DND-41 (cell line): ENCODE data around the gene DCC.
"Not testable (repeated sequence)": the region's sequence is repeated elsewhere in the genome, so short reads cannot be mapped to it uniquely, and the experiment has no call there.

Source experiments
- CTCF ChIP-seq: IDR thresholded peaks from 2 replicates; pipeline ENCODE4 v1.5.1; 2012; ENCODE audit warnings: borderline replicate concordance, low read length, moderate library complexity, mild to moderate bottlenecking; ENCODE audit not compliant: poor library complexity, severe bottlenecking; ENCODE audit errors: extremely low read depth
- EZH2 ChIP-seq: IDR thresholded peaks from 3 replicates; pipeline ENCODE4 v1.6.1; 2012; ENCODE audit warnings: borderline replicate concordance, low read depth, mild to moderate bottlenecking, moderate library complexity, low read length, inconsistent platforms; ENCODE audit not compliant: severe bottlenecking

- not testable (repeated sequence) for TF ChIP-seq CTCF, EZH2
Observed at GRCh38 chr18:53468173-53468572, 1128.2 kb downstream of the DCC start.
